Measurements from ENCODE around the gene NOL4L.

DNA sequence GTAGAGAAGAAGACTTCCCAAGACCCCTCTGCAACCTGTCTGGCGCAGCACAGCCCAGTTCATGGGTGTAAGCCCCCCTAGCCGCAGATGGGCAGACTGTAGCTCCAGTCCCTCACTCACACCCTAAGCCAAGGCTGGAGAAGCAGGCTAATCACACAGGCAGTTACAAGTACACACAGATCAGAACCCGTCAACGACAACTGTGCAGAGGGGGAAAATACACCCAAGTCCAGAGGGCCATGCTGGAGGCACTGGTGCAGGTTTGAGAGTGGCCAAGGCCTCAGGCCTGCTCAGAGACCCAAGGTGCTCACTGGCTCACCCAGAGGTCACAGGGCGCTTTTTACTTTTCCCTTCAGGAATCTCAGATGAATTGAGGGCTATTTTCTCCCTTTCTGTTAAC is 106.1 kb downstream of the NOL4L start:
- TF ChIP-seq, protein P1, sequence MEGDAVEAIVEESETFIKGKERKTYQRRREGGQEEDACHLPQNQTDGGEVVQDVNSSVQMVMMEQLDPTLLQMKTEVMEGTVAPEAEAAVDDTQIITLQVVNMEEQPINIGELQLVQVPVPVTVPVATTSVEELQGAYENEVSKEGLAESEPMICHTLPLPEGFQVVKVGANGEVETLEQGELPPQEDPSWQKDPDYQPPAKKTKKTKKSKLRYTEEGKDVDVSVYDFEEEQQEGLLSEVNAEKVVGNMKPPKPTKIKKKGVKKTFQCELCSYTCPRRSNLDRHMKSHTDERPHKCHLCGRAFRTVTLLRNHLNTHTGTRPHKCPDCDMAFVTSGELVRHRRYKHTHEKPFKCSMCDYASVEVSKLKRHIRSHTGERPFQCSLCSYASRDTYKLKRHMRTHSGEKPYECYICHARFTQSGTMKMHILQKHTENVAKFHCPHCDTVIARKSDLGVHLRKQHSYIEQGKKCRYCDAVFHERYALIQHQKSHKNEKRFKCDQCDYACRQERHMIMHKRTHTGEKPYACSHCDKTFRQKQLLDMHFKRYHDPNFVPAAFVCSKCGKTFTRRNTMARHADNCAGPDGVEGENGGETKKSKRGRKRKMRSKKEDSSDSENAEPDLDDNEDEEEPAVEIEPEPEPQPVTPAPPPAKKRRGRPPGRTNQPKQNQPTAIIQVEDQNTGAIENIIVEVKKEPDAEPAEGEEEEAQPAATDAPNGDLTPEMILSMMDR (IDR thresholded peaks at IDR 0.05), result no peak
- TF ChIP-seq POLR2A (IDR thresholded peaks at IDR 0.05), result no peak
